ENCODE data around the gene TRAPPC14. TPM values are rescaled to one million over a fixed set of nuclear protein-coding genes. Genes with fewer than 3 reads are reported as not detected.
"Not testable (repeated sequence)": the region's sequence is repeated elsewhere in the genome, so short reads cannot be mapped to it uniquely, and the experiment has no call there.

The TRAPPC14 gene
- total RNA-seq, 2 experiments from 2014 or later = 54.0 to 54.6 TPM

DNA sequence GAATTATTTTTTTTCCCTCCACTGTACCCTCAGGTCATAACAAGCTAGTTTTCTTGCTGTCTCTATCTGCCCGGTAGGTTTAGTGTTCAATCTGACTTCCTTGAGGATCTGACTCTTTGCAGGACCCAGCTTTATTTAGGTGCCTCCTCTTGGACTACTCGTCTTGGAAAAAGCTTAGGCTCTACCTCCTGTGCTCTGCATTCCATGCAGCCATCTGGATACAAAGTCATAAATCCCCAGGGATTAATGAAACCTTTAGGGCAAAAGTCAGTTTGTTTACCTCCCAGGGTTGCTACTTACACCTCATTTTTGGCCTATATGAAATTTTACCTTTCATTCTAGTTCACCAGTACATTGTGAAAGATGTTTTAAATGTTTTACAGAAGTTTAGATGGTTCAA lies 27.2 kb upstream of the TRAPPC14 start:
- Mint-ChIP-seq H3K4me1 (peaks cover 48% of the 10 kb centered on the region), H3K4me3 (no peak overlapping the region), H3K36me3 (ENCODE audit: low read depth) (peaks cover 13% of the 10 kb centered on the region), H3K27ac (no peak overlapping the region), H3K27me3 (no peaks in the 10 kb centered on the region), H3K9me3 (no peaks in the 10 kb centered on the region)
- POLR2A ChIA-PET = no interaction called here
- no peak for DNase-seq
- CTCF ChIA-PET = no interaction called here

DNA sequence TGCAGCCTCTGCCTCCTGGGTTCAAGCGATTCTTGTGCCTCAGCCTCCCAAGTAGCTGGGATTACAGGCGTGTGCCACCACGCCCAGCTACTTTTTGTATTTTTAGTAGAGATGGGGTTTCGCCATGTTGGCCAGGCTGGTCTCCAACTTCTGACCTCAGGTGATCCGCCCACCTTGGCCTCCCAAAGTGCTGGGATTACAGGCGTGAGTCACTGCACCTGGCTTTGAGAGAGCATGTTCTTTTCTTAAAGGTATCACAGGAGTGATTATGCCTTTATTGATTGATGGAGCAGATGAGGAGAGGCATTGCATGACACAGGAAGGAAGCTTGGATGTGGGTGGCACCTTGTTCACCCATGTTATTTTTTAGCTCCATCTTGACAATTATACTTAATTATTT lies 24.6 kb upstream of the TRAPPC14 start:
- H3K4me3 Mint-ChIP-seq, H3K9me3 Mint-ChIP-seq, POLR2A ChIA-PET: not testable (repeated sequence)

DNA sequence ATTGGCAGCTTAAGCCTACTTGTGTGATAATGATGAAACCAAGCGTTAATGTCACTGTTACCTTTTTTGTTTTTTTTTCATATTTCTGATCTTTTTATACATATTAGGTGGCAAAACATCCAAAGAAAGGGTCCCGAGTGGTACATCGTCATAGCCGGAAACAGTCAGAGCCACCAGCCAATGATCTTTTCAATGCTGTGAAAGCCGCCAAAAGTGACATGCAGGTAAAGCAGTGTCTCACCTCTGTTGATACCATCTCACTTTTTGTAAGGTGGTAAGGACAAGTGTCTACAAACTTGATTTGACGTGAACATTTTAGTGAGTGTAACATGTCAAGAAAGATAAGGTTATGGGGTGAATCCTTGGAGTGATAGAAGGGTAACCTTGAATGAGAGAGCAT lies 24.1 kb upstream of the TRAPPC14 start:
- peaks cover 18% of the 10 kb centered on the region for H3K36me3 Mint-ChIP-seq (ENCODE audit: low read depth)
- ChIA-PET CTCF (interaction anchor here (1.2 to 1.3 kb wide), 2 partner anchors 11 to 12 kb away, joined by 3 to 6 read pairs; no protein-coding TSS in a partner anchor), POLR2A (interaction anchor here (0.6 kb wide), 1 partner anchor 26 kb away, joined by 4 read pairs; no protein-coding TSS in a partner anchor)
- not testable (repeated sequence) for H3K9me3 Mint-ChIP-seq, DNase-seq, H3K27me3 Mint-ChIP-seq, H3K4me3 Mint-ChIP-seq
- peaks cover 55% of the 10 kb centered on the region for H3K4me1 Mint-ChIP-seq
- peak overlapping the region; percentile 94 for H3K27ac Mint-ChIP-seq

More for the DNA sequence above, 24.6 kb upstream of the TRAPPC14 start:
- Mint-ChIP-seq H3K27ac (peak overlapping the region; percentile 94), H3K36me3 (ENCODE audit: low read depth) (peaks cover 17% of the 10 kb centered on the region), H3K4me1 (peaks cover 51% of the 10 kb centered on the region)
- CTCF ChIA-PET = interaction anchor here (1.2 kb wide), 1 partner anchor 12 kb away, joined by 3 read pairs; no protein-coding TSS in a partner anchor
- not testable (repeated sequence) for H3K27me3 Mint-ChIP-seq, DNase-seq

DNA sequence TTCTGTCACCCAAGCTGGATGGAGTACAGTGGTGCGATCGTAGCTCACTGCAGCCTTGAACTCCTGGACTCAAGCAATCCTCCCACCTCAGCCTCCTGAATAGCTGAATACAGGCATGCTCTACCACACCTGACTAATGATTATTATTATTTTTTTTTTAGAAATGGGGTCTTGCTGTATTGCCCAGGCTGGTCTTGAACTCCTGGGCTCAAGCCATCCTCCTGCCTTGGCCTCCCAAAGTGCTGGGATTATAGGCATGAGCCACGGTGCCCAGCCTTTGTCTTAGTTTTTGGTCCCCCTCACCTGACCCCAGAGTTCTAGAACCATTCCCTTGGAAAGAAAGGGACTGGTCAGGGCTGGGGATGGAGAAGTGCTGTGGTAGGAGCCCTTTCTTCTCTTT lies 21.6 kb upstream of the TRAPPC14 start:
- Mint-ChIP-seq H3K27ac (peak overlapping the region; percentile 94), H3K36me3 (ENCODE audit: low read depth) (peaks cover 22% of the 10 kb centered on the region), H3K4me3 (peak overlapping the region; percentile 59), H3K4me1 (peaks cover 76% of the 10 kb centered on the region)
- H3K27me3 Mint-ChIP-seq, H3K9me3 Mint-ChIP-seq, POLR2A ChIA-PET, DNase-seq: not testable (repeated sequence)
- CTCF ChIA-PET = interaction anchor here (0.6 to 2.2 kb wide), 8 partner anchors 9 to 55 kb away, joined by 3 to 9 read pairs (median 5); no protein-coding TSS in a partner anchor

DNA sequence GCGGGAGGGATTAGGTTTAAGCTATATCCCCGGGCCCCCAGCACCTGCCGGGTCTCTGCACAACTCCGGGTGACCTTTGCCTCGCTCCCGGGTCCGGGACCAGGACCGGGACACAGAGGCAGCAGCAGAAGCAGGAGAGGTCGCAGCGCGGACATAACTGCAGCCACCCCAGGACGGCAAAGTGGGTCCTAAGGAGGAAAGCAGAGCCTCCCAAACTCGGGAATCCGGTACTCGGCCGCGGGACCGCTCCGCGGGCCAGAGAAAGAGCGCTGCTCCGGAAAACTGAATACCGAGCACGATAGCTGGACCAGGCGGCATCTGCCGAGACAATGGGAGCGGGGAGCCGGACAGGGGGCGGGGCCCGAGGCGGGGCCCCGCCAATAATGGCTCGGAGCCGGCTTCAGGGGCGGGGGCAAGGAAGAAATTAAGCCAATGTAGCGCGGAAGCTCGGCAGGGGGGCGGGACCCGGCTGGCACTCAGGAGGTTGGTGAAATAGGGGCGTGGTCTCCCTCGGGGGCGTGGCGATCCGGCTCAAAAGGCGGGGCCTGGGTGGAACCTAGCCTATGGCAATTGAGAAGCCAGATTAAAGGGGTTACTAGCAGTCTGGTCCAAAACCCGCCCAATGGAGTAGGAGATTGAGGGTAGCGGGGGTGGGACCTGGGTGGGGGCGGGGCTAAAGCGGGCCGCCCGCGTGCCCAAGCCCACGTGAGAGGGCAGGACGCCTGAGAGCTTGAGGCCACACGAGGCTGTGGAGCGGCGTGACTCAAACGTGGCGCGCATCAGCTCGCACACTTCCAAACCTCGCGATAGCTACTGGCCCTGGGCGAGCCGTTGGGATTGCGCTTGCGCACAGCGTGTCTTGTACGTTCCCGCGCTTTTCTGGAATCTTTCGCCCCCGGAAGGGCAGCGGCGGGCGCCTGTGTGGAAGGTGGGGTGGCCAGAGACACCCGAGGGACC lies 18.8 kb upstream of the TRAPPC14 start, which contains the start of the genes GPC2 and STAG3:
Gene GPC2 (minus strand): TSS at position 337 of the 957 bp plus-strand sequence. CDS start 182 bp downstream, at position 155.
Gene STAG3 (plus strand): TSS at position 874 of the 957 bp plus-strand sequence. CDS start 2,639 bp downstream, outside the sequence.
- peaks cover 5% of the 10 kb centered on the region for H3K9me3 Mint-ChIP-seq
- ChIA-PET POLR2A (interaction anchor here (0.8 to 1.0 kb wide), 2 partner anchors 224 to 251 kb away, joined by 3 to 7 read pairs; partner anchors contain the start of gene ZCWPW1), CTCF (interaction anchor here (0.6 to 3.7 kb wide), 7 partner anchors 9 to 46 kb away, joined by 3 to 13 read pairs (median 4); partner anchors contain the start of gene GAL3ST4)
- H3K36me3 Mint-ChIP-seq (ENCODE audit: low read depth) = peaks cover 24% of the 10 kb centered on the region
- H3K27ac Mint-ChIP-seq = peak within 1 kb of the TSS; percentile 75
- H3K27me3 Mint-ChIP-seq = no peaks in the 10 kb centered on the region
- peaks cover 69% of the 10 kb centered on the region for H3K4me1 Mint-ChIP-seq
- DNase-seq = peak; percentile 98
- H3K4me3 Mint-ChIP-seq = peak within 1 kb of the TSS; percentile 78

DNA sequence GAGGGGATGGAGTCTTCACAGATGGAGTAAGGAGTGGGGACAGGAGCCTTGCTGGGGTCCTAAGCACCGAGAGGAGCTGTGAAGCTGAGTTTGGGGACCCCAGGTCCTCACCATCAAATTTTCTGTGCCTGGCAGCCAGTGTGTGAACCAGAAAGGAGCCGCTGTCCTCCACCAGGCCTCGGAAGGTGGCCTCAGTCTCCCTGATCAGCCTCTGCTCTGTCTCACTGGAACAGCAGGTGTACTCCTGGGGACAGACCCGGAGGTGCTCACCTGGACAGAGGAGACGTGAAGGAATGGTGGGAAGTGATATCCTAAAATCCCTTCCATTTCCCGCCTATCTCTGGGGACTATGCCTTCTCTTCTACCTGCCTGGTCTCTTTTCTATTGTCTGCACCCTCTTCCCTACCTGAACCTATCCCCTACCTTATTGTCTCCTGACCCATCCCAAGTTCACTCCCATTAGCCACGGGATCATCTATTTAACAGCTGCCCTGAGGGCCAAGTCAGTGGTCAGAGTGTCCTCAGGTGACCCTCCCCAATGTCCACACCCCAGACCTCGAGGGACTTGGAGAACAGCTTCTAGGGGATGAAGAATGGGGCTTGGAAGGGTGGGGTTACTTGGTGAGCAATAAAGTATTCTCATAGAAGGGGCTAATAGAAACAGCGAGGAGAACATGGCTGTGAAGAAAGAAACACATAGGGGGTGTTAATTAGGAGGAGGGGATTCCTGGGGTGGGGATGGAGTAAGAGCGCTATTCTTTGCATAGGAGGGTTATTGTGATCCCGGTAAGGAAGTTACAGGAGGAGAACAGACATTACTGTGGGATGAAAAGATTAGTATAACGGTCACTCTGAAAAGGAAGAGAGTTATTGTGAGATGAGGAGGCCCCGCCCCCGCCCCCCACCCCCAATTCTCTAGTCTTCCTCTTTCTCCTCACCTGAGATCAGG lies 17.8 kb upstream of the TRAPPC14 start:
- ChIA-PET POLR2A (interaction anchor here (0.8 to 1.0 kb wide), 2 partner anchors 223 to 252 kb away, joined by 3 to 7 read pairs; partner anchors contain the start of gene ZCWPW1), CTCF (interaction anchor here (0.6 to 3.7 kb wide), 7 partner anchors 8 to 48 kb away, joined by 3 to 13 read pairs (median 4); partner anchors contain the start of gene GAL3ST4)
- DNase-seq = no peak
- peak overlapping the region; percentile 78 for H3K4me3 Mint-ChIP-seq
- peaks cover 23% of the 10 kb centered on the region for H3K36me3 Mint-ChIP-seq (ENCODE audit: low read depth)
- peaks cover 2% of the 10 kb centered on the region for H3K27me3 Mint-ChIP-seq
- H3K4me1 Mint-ChIP-seq = peaks cover 64% of the 10 kb centered on the region
- peaks cover 5% of the 10 kb centered on the region for H3K9me3 Mint-ChIP-seq
- H3K27ac Mint-ChIP-seq = peak overlapping the region; percentile 59

DNA sequence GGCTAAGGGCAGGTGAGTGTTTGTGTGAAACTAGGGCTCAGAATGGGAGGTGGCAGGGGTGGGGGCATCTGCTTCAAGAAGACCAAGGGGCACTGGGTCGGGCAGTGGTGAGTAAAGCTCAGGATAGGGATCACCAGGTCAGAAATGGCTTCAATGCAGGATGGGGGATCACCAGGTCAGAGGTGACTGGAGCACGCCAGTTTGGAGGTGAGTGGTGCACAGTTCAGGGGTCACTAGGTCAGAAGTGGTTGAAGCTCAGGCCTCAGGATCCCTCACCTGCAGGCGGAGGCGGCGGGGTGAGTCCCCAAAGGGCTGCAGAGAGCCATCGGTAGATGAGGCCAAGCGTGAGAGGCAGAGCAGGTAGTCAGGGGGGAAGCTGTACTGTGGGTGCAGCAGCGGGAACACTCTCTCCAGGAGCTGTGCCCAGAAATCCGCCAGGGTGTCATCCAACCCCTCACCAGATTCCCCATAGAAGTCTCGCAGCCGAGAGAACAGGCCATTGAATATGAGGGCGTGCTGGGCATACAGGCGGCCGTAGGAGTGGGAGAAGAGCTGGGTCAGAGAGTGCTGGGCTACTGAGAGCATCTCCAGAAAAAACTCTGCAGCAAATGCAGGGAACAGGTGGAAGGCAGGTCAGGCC lies 16.9 kb upstream of the TRAPPC14 start:
- H3K36me3 Mint-ChIP-seq (ENCODE audit: low read depth) = peaks cover 18% of the 10 kb centered on the region
- no peak for DNase-seq
- ChIA-PET CTCF (interaction anchor here (1.1 to 3.7 kb wide), 3 partner anchors 15 to 44 kb away, joined by 3 to 13 read pairs (median 4); no protein-coding TSS in a partner anchor), POLR2A (no interaction called here)
- H3K4me3 Mint-ChIP-seq = peak overlapping the region; percentile 64
- peak overlapping the region; percentile 57 for H3K27ac Mint-ChIP-seq
- H3K27me3 Mint-ChIP-seq = peaks cover 8% of the 10 kb centered on the region
- H3K9me3 Mint-ChIP-seq = peaks cover 2% of the 10 kb centered on the region
- H3K4me1 Mint-ChIP-seq = peaks cover 61% of the 10 kb centered on the region

DNA sequence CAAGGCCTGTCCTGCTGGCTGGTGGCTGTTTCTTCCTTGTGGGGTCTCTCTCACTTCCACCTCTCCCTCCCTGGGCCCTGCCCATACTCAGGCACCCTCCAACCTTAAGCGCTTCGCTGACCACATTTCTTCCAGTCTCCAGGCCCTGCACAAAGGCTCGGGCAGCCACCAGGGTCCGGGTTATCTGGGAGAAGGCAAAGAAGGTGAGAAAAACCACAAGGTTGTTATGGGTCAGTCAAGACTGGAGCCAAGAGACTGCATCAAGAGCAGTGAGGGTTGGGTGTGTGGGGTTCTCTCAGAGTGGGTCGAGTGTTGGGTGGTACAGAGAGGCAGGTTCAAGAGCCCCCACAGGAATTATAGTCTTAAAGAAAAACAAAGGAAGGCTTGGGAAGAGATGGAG lies 16.1 kb upstream of the TRAPPC14 start:
- DNase-seq = no peak
- no peak overlapping the region for H3K27ac Mint-ChIP-seq
- H3K36me3 Mint-ChIP-seq (ENCODE audit: low read depth) = peaks cover 16% of the 10 kb centered on the region
- H3K27me3 Mint-ChIP-seq = peaks cover 9% of the 10 kb centered on the region
- peaks cover 65% of the 10 kb centered on the region for H3K4me1 Mint-ChIP-seq
- POLR2A ChIA-PET = no interaction called here
- H3K4me3 Mint-ChIP-seq = no peak overlapping the region
- CTCF ChIA-PET = interaction anchor here (1.1 kb wide), 1 partner anchor 16 kb away, joined by 4 read pairs; no protein-coding TSS in a partner anchor
- no peaks in the 10 kb centered on the region for H3K9me3 Mint-ChIP-seq

DNA sequence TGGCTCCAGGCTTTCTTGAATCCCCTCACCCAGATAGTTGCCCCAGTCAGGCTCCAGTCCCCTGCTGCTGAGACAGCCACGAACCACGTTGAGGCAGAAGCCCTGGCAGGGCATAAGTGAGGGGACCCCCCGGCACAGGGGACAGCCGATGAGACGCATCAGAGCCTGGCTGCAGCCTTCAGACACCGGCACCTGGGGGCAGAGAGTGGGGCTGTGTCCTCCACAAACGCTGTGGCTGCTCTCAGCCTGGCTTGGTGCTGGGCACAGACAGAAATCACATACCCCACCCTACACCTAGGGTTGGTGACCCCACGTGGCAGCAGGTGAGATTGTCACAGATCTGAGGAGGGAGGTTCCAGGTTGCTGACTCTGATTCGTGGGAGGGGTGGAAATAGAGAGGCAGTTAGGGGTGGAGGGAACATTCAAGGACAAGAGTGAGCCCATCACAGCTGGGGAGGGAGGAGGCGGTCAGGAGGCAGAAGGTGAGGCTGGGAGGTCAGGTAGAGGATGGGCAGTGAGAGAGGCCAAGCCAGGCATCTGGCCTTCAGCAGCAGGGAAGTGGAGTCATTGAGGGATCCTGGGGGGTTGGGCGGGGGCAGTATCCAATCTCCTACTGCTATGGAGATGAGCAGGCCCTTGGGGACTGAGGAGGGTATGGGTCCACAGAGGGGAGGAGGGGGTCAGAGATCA lies 15.4 kb upstream of the TRAPPC14 start:
- no peak overlapping the region for H3K4me3 Mint-ChIP-seq
- CTCF ChIA-PET = interaction anchor here (0.7 to 1.0 kb wide), 3 partner anchors 15 to 851 kb away, joined by 3 to 4 read pairs (median 3); no protein-coding TSS in a partner anchor
- H3K4me1 Mint-ChIP-seq = peaks cover 65% of the 10 kb centered on the region
- peaks cover 16% of the 10 kb centered on the region for H3K36me3 Mint-ChIP-seq (ENCODE audit: low read depth)
- POLR2A ChIA-PET = interaction anchor here (0.7 kb wide), 1 partner anchor 25 kb away, joined by 3 read pairs; the partner anchor contains the start of gene LAMTOR4
- no peaks in the 10 kb centered on the region for H3K9me3 Mint-ChIP-seq
- H3K27me3 Mint-ChIP-seq = peaks cover 9% of the 10 kb centered on the region
- no peak for DNase-seq
- H3K27ac Mint-ChIP-seq = no peak overlapping the region

DNA sequence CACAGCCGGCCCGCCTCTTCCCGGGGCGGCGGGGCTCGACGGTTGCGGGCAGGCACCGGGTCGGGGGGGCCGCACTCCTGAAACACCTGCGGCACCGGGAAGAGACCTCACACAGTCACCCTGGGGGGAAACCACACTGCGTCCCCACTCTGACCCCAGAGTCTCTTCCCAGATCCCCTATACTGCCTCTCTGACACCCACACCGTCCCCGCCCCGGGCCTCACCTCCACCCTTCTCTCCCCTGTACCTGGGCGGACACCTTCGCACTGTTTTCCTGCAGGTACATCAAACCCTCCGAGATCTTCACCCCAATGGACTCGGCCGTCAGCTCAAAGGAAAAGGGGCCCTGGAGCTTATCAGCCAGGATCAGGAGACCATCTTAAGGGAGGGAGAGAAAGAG lies 13.3 kb upstream of the TRAPPC14 start:
- ChIA-PET CTCF (interaction anchor here (0.6 to 1.5 kb wide), 4 partner anchors 8 to 48 kb away, joined by 3 to 5 read pairs (median 4); no protein-coding TSS in a partner anchor), POLR2A (interaction anchor here (1.0 kb wide), 1 partner anchor 36 kb away, joined by 3 read pairs; no protein-coding TSS in a partner anchor)
- Mint-ChIP-seq H3K4me3 (peak overlapping the region; percentile 63), H3K27me3 (peaks cover 9% of the 10 kb centered on the region), H3K27ac (no peak overlapping the region), H3K4me1 (peaks cover 69% of the 10 kb centered on the region), H3K9me3 (no peaks in the 10 kb centered on the region), H3K36me3 (ENCODE audit: low read depth) (peaks cover 13% of the 10 kb centered on the region)
- no peak for DNase-seq
